Activated CD4-positive, alpha-beta memory T cell treated with anti-CD3 and anti-CD28 coated beads for 36 hours (primary cell): ENCODE results near the gene TAOK1. TPM values are rescaled to one million over a fixed set of nuclear protein-coding genes. Genes with fewer than 3 reads are reported as not detected.

Experiments
- CTCF ChIA-PET: fragments of 350-600 bp; sonication (Branson Sonifier 250); formaldehyde crosslinking; loops from one replicate; lab custom pipeline; 2021; ENCODE audit warnings: antibody characterized with exemption, inconsistent platforms; lab: Charles Lee
- POLR2A ChIA-PET: fragments of 350-600 bp; sonication (Branson Sonifier 250); formaldehyde crosslinking; loops from one replicate; lab custom pipeline; 2021; ENCODE audit warnings: antibody characterized with exemption; lab: Charles Lee
- DNase-seq: peaks from one replicate; pipeline ENCODE4 v3.0.0-alpha.2; 2020
- H3K27ac Mint-ChIP-seq: one replicate; pipeline ENCODE4 v1.8.0; 2021; ENCODE audit warnings: mixed read lengths
- H3K27me3 Mint-ChIP-seq: one replicate; pipeline ENCODE4 v1.8.0; 2021; ENCODE audit warnings: mixed read lengths
- H3K36me3 Mint-ChIP-seq: one replicate; pipeline ENCODE4 v1.8.0; 2021; ENCODE audit warnings: mixed read lengths
- H3K4me1 Mint-ChIP-seq: one replicate; pipeline ENCODE4 v1.8.0; 2021; ENCODE audit warnings: low read depth, mixed read lengths
- H3K4me3 Mint-ChIP-seq: one replicate; pipeline ENCODE4 v1.8.0; 2021; ENCODE audit warnings: mild to moderate bottlenecking, mixed read lengths
- H3K9me3 Mint-ChIP-seq: one replicate; pipeline ENCODE4 v1.8.0; 2021; ENCODE audit warnings: mixed read lengths
- intact Hi-C: fragments of 100-400 bp; cut with micrococcal nuclease; formaldehyde crosslinking; loops from one replicate; pipeline ENCODE4 v1.15.1; 2023
- total RNA-seq, 2 experiments: library from RNA; stranded (reverse); gene quantifications; one replicate each; pipeline ENCODE4 v1.2.3, GENCODE V29; 2021

Gene TAOK1
- total RNA-seq, 2 experiments from 2014 or later: 29.8 to 34.3 TPM

DNA sequence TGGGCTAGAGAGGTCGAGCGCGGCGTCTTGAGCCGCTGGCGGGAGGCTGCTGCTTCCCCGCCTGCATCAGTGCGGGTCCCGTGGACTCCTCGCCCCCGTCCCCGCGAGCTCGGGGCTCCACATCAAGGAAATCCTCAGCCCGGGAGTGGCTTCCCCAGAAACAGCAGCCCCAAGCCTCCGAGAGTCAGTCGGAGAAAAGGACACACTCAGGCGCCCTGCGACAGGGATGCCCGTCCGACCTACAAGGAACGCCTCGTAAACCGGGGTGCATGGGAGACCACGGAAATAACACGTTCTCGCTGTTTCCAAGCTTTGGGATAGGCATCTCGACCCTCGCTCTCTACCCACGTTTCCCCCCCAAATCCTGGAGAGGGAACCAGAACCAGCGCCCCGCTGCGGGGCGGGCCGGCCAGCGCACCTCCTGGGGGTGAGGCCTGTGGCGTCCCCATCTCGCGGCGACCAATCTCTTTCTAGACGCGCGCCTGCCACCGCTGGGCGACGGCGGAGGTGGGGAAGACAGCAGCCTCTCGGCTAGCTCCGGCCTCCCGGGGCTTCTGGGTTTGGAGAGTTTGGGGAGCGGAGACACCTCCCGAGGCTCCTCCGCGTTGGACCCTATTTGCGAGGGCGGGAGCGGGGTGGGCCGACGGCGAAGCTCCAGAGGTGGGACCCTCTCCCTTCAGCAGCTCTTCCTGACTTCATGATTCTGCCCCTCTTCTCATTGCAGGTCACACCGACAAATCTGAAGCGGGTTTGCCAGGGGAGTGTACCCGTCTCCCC, 177.6 kb downstream of the TAOK1 start:
- Mint-ChIP-seq H3K4me3 (peak overlapping the region; percentile 86), H3K27me3 (no peaks in the 10 kb centered on the region), H3K27ac (peak overlapping the region; percentile 94), H3K9me3 (no peaks in the 10 kb centered on the region), H3K36me3 (peaks cover 7% of the 10 kb centered on the region), H3K4me1 (peaks cover 32% of the 10 kb centered on the region)
- CTCF ChIA-PET: interaction anchor here (0.7 to 7.0 kb wide), 12 partner anchors 9 to 431 kb away, joined by 3 to 60 read pairs (median 7); partner anchors contain the start of genes ANKRD13B and GIT1
- DNase-seq: peak; percentile 88
- intact Hi-C loops: loop anchor here (1.0 to 10.0 kb wide), 8 partner anchors 10 to 423 kb away; partner anchors contain the start of gene NUFIP2
- POLR2A ChIA-PET: interaction anchor here (0.7 to 3.9 kb wide), 5 partner anchors 14 to 55 kb away, joined by 3 to 30 read pairs (median 3); partner anchors contain the start of genes ANKRD13B and CORO6

DNA sequence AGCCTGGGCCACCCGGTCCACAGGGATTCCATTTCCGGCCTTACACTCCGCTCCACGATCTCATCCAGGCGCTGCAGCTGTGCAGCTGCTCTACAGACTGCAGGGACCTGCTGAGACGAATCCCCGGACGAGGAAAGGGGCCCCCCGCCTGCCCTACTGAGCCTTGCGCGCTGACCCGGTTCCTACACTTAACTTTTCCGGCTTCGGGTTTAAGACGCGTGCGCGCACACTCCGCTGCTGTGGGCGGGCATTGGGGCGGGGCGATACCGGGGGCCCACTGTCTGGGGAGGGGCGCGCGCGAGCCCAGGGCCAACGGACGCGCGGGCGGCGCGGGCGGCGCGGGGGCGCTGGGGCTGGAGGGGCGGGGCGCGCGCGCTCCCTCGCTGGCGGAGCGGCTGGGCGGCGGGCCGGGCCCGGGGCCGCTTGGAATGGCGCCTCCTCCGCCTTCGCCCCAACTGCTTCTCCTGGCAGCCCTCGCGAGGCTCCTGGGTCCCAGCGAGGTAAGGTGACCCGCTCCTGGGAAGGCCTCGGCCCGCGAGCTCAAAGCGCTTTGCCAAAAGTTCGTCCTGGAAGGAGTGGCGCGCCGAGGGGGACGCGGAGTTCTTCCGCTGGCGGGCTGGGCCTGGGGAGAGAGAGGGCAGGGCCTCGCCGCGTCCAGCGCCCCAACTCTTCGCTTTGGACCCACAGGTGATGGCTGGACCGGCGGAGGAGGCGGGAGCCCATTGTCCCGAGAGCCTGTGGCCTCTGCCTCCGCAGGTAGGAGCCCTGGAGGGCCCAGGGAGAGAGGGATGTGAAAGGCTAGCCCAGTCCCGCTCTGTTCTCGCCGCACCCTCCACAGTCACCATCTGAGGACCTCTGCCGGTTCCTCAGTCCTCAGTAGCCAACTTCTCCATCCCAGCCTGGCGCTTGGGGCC, 178.4 kb downstream of the TAOK1 start, which contains the start of gene TP53I13:
TSS of gene TP53I13 (plus strand) at position 371 of the 914 bp plus-strand sequence. CDS start at position 429, 58 bp downstream.
- Mint-ChIP-seq H3K36me3 (peaks cover 7% of the 10 kb centered on the region), H3K4me3 (peak within 1 kb of the TSS; percentile 86), H3K27me3 (no peaks in the 10 kb centered on the region), H3K27ac (peak within 1 kb of the TSS; percentile 94), H3K9me3 (no peaks in the 10 kb centered on the region), H3K4me1 (peaks cover 38% of the 10 kb centered on the region)
- POLR2A ChIA-PET: interaction anchor here (0.9 to 3.9 kb wide), 4 partner anchors 10 to 49 kb away, joined by 3 to 30 read pairs (median 12); partner anchors contain the start of gene ANKRD13B
- CTCF ChIA-PET: interaction anchor here (0.5 to 7.0 kb wide), 14 partner anchors 8 to 432 kb away, joined by 3 to 60 read pairs (median 7); partner anchors contain the start of genes ANKRD13B and GIT1
- DNase-seq: peak; percentile 93
- intact Hi-C loops: loop anchor here (1.0 to 10.0 kb wide), 6 partner anchors 12 to 424 kb away; partner anchors contain the start of gene NUFIP2

GRCh38 chr17:29569245-29569950, 179.2 kb downstream of the TAOK1 start:
- H3K9me3 Mint-ChIP-seq: no peaks in the 10 kb centered on the region
- DNase-seq: peak; percentile 13
- H3K27me3 Mint-ChIP-seq: no peaks in the 10 kb centered on the region
- peaks cover 32% of the 10 kb centered on the region for H3K4me1 Mint-ChIP-seq
- H3K36me3 Mint-ChIP-seq: peaks cover 3% of the 10 kb centered on the region
- H3K4me3 Mint-ChIP-seq: peak overlapping the region; percentile 77
- ChIA-PET CTCF (interaction anchor here (1.1 to 7.0 kb wide), 9 partner anchors 10 to 200 kb away, joined by 3 to 60 read pairs (median 7); partner anchors contain the start of gene ANKRD13B), POLR2A (interaction anchor here (0.9 to 3.5 kb wide), 3 partner anchors 9 to 48 kb away, joined by 3 to 21 read pairs (median 5); no protein-coding TSS in a partner anchor)
- H3K27ac Mint-ChIP-seq: peak overlapping the region; percentile 2
- intact Hi-C loops: loop anchor here (5.0 to 10.0 kb wide), 3 partner anchors 193 to 425 kb away; no protein-coding TSS in a partner anchor

GRCh38 chr17:29570521-29570920, 180.4 kb downstream of the TAOK1 start:
- Mint-ChIP-seq H3K27ac (no peak overlapping the region), H3K4me1 (peaks cover 23% of the 10 kb centered on the region), H3K36me3 (peaks cover 10% of the 10 kb centered on the region), H3K9me3 (no peaks in the 10 kb centered on the region), H3K27me3 (no peaks in the 10 kb centered on the region), H3K4me3 (no peak overlapping the region)
- DNase-seq: peak; percentile 7
- ChIA-PET CTCF (interaction anchor here (1.1 to 7.0 kb wide), 5 partner anchors 9 to 48 kb away, joined by 3 to 60 read pairs (median 5); partner anchors contain the start of gene ANKRD13B), POLR2A (interaction anchor here (1.5 kb wide), 1 partner anchor 47 kb away, joined by 5 read pairs; no protein-coding TSS in a partner anchor)
- intact Hi-C loops: no loop called here

GRCh38 chr17:29571486-29571882, 181.3 kb downstream of the TAOK1 start:
- no peak overlapping the region for H3K4me3 Mint-ChIP-seq
- peaks cover 13% of the 10 kb centered on the region for H3K36me3 Mint-ChIP-seq
- ChIA-PET POLR2A (interaction anchor here (1.1 kb wide), 1 partner anchor 16 kb away, joined by 3 read pairs; no protein-coding TSS in a partner anchor), CTCF (interaction anchor here (0.7 to 7.0 kb wide), 4 partner anchors 28 to 202 kb away, joined by 3 to 60 read pairs (median 10); no protein-coding TSS in a partner anchor)
- DNase-seq: peak; percentile 7
- H3K4me1 Mint-ChIP-seq: peaks cover 18% of the 10 kb centered on the region
- no peaks in the 10 kb centered on the region for H3K27me3 Mint-ChIP-seq
- H3K9me3 Mint-ChIP-seq: no peaks in the 10 kb centered on the region
- intact Hi-C loops: no loop called here
- no peak overlapping the region for H3K27ac Mint-ChIP-seq

GRCh38 chr17:29571883-29572681, 181.9 kb downstream of the TAOK1 start:
- POLR2A ChIA-PET: interaction anchor here (1.1 kb wide), 1 partner anchor 16 kb away, joined by 3 read pairs; no protein-coding TSS in a partner anchor

DNA sequence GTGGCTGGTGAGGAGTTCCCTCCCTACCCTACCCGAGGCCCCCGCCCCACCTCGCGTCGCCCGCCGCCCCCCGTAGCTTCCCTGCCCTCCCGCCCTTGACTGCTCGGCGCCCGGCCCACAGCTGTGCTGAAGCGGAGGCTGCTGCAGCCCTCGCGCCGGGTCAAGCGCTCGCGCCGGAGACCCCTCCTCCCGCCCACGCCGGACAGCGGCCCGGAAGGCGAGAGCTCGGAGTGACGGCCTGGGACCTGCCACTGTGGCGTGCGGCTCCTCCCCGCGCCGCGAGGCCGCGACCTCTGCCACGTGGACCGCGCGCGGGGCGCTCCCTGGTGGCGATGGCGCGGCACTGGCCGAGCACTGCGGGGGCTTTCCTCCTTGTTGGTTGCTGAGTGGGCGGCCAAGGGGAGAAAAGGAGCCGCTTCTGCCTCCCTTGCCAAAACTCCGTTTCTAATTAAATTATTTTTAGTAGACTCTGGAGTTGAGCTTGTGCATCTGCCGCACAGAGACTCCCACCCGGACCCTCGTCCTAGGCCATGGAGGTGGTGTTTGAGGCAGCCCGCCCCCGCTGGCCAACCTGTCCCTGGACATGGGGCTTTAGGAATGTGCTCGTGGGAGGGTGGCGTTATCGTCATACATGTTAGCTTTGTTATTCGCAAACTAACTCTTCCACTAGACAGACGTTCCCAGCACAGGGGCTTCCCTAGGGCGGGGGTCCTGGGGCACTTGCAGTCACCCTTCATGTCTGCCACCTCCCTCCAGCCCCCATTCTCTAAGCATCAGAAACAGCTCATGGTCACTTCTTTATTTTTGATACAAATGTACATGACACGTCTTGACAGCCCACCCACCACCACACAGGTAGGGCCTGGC, 182.8 kb downstream of the TAOK1 start:
- ChIA-PET CTCF (interaction anchor here (0.9 to 3.2 kb wide), 8 partner anchors 7 to 218 kb away, joined by 3 to 26 read pairs (median 8); partner anchors contain the start of gene ANKRD13B), POLR2A (interaction anchor here (1.2 to 1.4 kb wide), 3 partner anchors 15 to 45 kb away, joined by 3 to 4 read pairs (median 4); no protein-coding TSS in a partner anchor)
- peaks cover 13% of the 10 kb centered on the region for H3K36me3 Mint-ChIP-seq
- peaks cover 18% of the 10 kb centered on the region for H3K4me1 Mint-ChIP-seq
- intact Hi-C loops: no loop called here
- no peak overlapping the region for H3K4me3 Mint-ChIP-seq
- H3K27ac Mint-ChIP-seq: no peak overlapping the region
- no peaks in the 10 kb centered on the region for H3K27me3 Mint-ChIP-seq
- DNase-seq: peak; percentile 70
- no peaks in the 10 kb centered on the region for H3K9me3 Mint-ChIP-seq

More at GRCh38 chr17:29571883-29572681, 181.9 kb downstream of the TAOK1 start:
- peak; percentile 7 for DNase-seq
- Mint-ChIP-seq H3K4me3 (no peak overlapping the region), H3K27ac (no peak overlapping the region), H3K36me3 (peaks cover 13% of the 10 kb centered on the region), H3K4me1 (peaks cover 18% of the 10 kb centered on the region), H3K9me3 (no peaks in the 10 kb centered on the region), H3K27me3 (no peaks in the 10 kb centered on the region)
- intact Hi-C loops: no loop called here
- CTCF ChIA-PET: interaction anchor here (0.7 to 7.0 kb wide), 9 partner anchors 14 to 217 kb away, joined by 3 to 60 read pairs (median 6); partner anchors contain the start of gene ANKRD13B

GRCh38 chr17:29573558-29573869, 183.4 kb downstream of the TAOK1 start:
- Mint-ChIP-seq H3K4me3 (no peak overlapping the region), H3K27ac (no peak overlapping the region), H3K4me1 (peaks cover 18% of the 10 kb centered on the region), H3K36me3 (peaks cover 13% of the 10 kb centered on the region), H3K27me3 (no peaks in the 10 kb centered on the region), H3K9me3 (no peaks in the 10 kb centered on the region)
- no peak for DNase-seq
- intact Hi-C loops: no loop called here
- ChIA-PET CTCF (interaction anchor here (0.9 to 3.2 kb wide), 8 partner anchors 8 to 218 kb away, joined by 3 to 26 read pairs (median 8); partner anchors contain the start of gene ANKRD13B), POLR2A (interaction anchor here (1.2 to 1.4 kb wide), 3 partner anchors 14 to 45 kb away, joined by 3 to 4 read pairs (median 4); no protein-coding TSS in a partner anchor)
